GM23248 (cell line): ENCODE data around the gene VWA1. TPM values are rescaled to one million over a fixed set of nuclear protein-coding genes. Genes with fewer than 3 reads are reported as not detected.

Experiments used
- DNase-seq: peaks from one replicate; pipeline ENCODE4 v3.0.0-alpha.2; 2015
- H2AFZ ChIP-seq: fragments of 200-600 bp; sonication (generic); 2 replicates; pipeline ENCODE4 v1.6.1; 2016; ENCODE audit warnings: antibody characterized with exemption
- H3F3A ChIP-seq: fragments of 200-600 bp; sonication (generic); 2 replicates; pipeline ENCODE4 v1.6.1; 2016; ENCODE audit warnings: mild to moderate bottlenecking, antibody characterized with exemption, mixed run types; ENCODE audit not compliant: insufficient read depth
- H3K27ac ChIP-seq: fragments of 200-600 bp; sonication (generic); 2 replicates; pipeline ENCODE4 v1.5.1; 2016; ENCODE audit warnings: mild to moderate bottlenecking
- H3K27me3 ChIP-seq: fragments of 200-600 bp; sonication (generic); replicated peaks from 2 replicates; pipeline ENCODE4 v1.6.1; 2016; ENCODE audit warnings: mild to moderate bottlenecking; ENCODE audit not compliant: insufficient read depth
- H3K36me3 ChIP-seq: fragments of 200-600 bp; sonication (generic); 2 replicates; pipeline ENCODE4 v1.6.1; 2016; ENCODE audit warnings: low read depth, mild to moderate bottlenecking
- H3K4me1 ChIP-seq: fragments of 200-600 bp; sonication (generic); 2 replicates; pipeline ENCODE4 v1.6.1; 2016; ENCODE audit warnings: mild to moderate bottlenecking; ENCODE audit not compliant: insufficient read depth
- H3K4me2 ChIP-seq: fragments of 200-600 bp; sonication (generic); one replicate; pipeline ENCODE4 v1.6.1; 2016; ENCODE audit warnings: mild to moderate bottlenecking; ENCODE audit not compliant: unreplicated experiment
- H3K4me3 ChIP-seq: fragments of 200-600 bp; sonication (generic); 2 replicates; pipeline ENCODE4 v1.5.1; 2016; ENCODE audit warnings: mild to moderate bottlenecking
- H3K79me2 ChIP-seq: fragments of 200-600 bp; sonication (generic); 2 replicates; pipeline ENCODE4 v1.6.1; 2016; ENCODE audit warnings: mild to moderate bottlenecking; ENCODE audit not compliant: insufficient read depth
- H3K9ac ChIP-seq: fragments of 200-600 bp; sonication (generic); 2 replicates; pipeline ENCODE4 v1.6.1; 2016; ENCODE audit warnings: mild to moderate bottlenecking
- H3K9me2 ChIP-seq: fragments of 200-600 bp; sonication (generic); 2 replicates; pipeline ENCODE4 v1.6.1; 2016; ENCODE audit warnings: mixed run types, mild to moderate bottlenecking, moderate library complexity; ENCODE audit not compliant: insufficient read depth
- H3K9me3 ChIP-seq: fragments of 200-600 bp; sonication (generic); one replicate; pipeline ENCODE4 v1.6.1; 2017; ENCODE audit warnings: low read depth
- H4K20me1 ChIP-seq: fragments of 200-600 bp; sonication (generic); 2 replicates; pipeline ENCODE4 v1.6.0; 2016; ENCODE audit not compliant: insufficient read depth
- EZH2 ChIP-seq: fragments of 200-600 bp; sonication (generic); IDR thresholded peaks from 2 replicates; pipeline ENCODE4 v1.6.1; 2018; ENCODE audit warnings: antibody characterized with exemption, mild to moderate bottlenecking; ENCODE audit not compliant: insufficient read depth, poor library complexity, severe bottlenecking
- EZH2phosphoT487 ChIP-seq: fragments of 200-600 bp; sonication (generic); IDR thresholded peaks from 2 replicates; pipeline ENCODE4 v1.6.1; 2018; ENCODE audit warnings: antibody characterized with exemption, moderate library complexity, mild to moderate bottlenecking, low read depth; ENCODE audit not compliant: insufficient read depth
- WGBS, 2 experiments: methylation state at CpG; one replicate each; pipeline ENCODE4 v1.1.6; 2015 to 2017; ENCODE audit warnings: low lambda C conversion rate in 2 of 2, low coverage in 1 of 2; ENCODE audit errors: missing lambda C conversion rate in 2 of 2; 5-methylcytosine and 5-hydroxymethylcytosine counted together
- in situ Hi-C: fragments of 300-500 bp; cut with MboI; formaldehyde crosslinking; loops from 2 replicates; pipeline ENCODE4 v1.15.0; 2020
- polyA plus RNA-seq: library from polyadenylated mRNA; unstranded; fragments of >200 nt; fragmentation: Nextera tagmentation; extraction: Ambion mirVana; gene quantifications from 2 replicates; pipeline ENCODE4 v1.2.1, GENCODE V29; 2016
- total RNA-seq: library from RNA; depleted of rRNA; stranded (reverse); fragments of >200 nt; shearing (Covaris generic); gene quantifications from 2 replicates; pipeline ENCODE4 v1.2.3, GENCODE V29; 2014

The VWA1 gene
- total and polyA plus RNA-seq, 2 experiments from 2014 or later = 1.3 to 1.4 TPM

DNA sequence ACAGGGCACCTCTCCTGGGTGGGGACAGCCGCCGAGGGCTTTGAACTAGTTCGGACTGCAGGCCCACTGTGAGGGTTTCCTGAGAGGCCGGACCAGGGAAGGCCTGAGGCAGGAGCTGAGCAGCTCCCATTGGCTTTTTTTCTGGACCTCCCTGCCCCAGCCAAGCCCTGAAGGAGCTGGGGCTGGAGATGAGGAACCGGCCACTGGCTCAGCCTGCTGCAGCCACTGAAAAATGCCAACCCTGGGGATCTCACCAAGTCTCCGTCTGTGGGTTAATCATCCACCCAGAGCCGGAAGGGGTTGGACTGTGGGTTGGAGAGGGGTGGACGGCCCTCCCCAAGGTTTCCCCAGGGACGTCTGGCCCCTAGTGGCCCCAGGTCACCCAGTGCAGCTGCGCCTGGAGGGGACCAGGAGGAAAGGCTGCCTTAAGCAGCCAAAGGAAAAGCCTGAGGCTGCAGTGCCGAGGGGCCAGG, 2.5 kb downstream of the VWA1 start:
- Histone ChIP-seq H3K9ac (no peak overlapping the region), H3K27me3 (no peaks in the 10 kb centered on the region), H3F3A (no peaks in the 10 kb centered on the region), H3K27ac (no peak overlapping the region), H3K4me1 (no peaks in the 10 kb centered on the region), H3K9me3 (no peaks in the 10 kb centered on the region), H3K9me2 (no peaks in the 10 kb centered on the region), H4K20me1 (no peaks in the 10 kb centered on the region), H3K79me2 (no peaks in the 10 kb centered on the region), H3K4me2 (no peak overlapping the region), H3K4me3 (no peak overlapping the region), H3K36me3 (no peaks in the 10 kb centered on the region), H2AFZ (no peak overlapping the region)
- DNase-seq = peak; percentile 20
- no peak for TF ChIP-seq EZH2
- TF ChIP-seq EZH2phosphoT487 = no peak
- WGBS, 2 experiments = 71 to 74% methylated on average over 9 to 11 of the region's 11 CpGs
- in situ Hi-C loops = no loop called here

GRCh38 chr1:1438531-1439381, 3.3 kb downstream of the VWA1 start:
- 87 to 89% methylated on average over 38 of the region's 45 CpGs for WGBS, 2 experiments
- H3K36me3 ChIP-seq = no peaks in the 10 kb centered on the region
- in situ Hi-C loops = no loop called here

GRCh38 chr1:1439546-1440261, 4.2 kb downstream of the VWA1 start:
- Histone ChIP-seq H3K79me2 (no peaks in the 10 kb centered on the region), H3K36me3 (no peaks in the 10 kb centered on the region), H3K9me3 (no peaks in the 10 kb centered on the region), H3K4me1 (no peaks in the 10 kb centered on the region), H2AFZ (no peak overlapping the region), H4K20me1 (no peaks in the 10 kb centered on the region), H3F3A (no peaks in the 10 kb centered on the region), H3K27me3 (no peaks in the 10 kb centered on the region), H3K9ac (no peak overlapping the region), H3K4me2 (no peak overlapping the region), H3K4me3 (no peak overlapping the region), H3K27ac (no peak overlapping the region), H3K9me2 (no peaks in the 10 kb centered on the region)
- TF ChIP-seq EZH2phosphoT487 = no peak
- no peak for TF ChIP-seq EZH2
- WGBS, 2 experiments = 86 to 89% methylated on average over 31 to 82 of the region's 82 CpGs
- in situ Hi-C loops = no loop called here
- no peak for DNase-seq

More at GRCh38 chr1:1438531-1439381, 3.3 kb downstream of the VWA1 start:
- TF ChIP-seq EZH2 = no peak
- TF ChIP-seq EZH2phosphoT487 = no peak
- no peak overlapping the region for H3K9ac ChIP-seq
- H3K4me3 ChIP-seq = no peak overlapping the region
- no peaks in the 10 kb centered on the region for H3F3A ChIP-seq
- H3K27ac ChIP-seq = no peak overlapping the region
- no peaks in the 10 kb centered on the region for H3K27me3 ChIP-seq
- H4K20me1 ChIP-seq = no peaks in the 10 kb centered on the region
- no peaks in the 10 kb centered on the region for H3K4me1 ChIP-seq
- no peaks in the 10 kb centered on the region for H3K79me2 ChIP-seq
- DNase-seq = no peak
- no peaks in the 10 kb centered on the region for H3K9me3 ChIP-seq
- H3K9me2 ChIP-seq = no peaks in the 10 kb centered on the region
- no peak overlapping the region for H3K4me2 ChIP-seq
- H2AFZ ChIP-seq = no peak overlapping the region

- H3K36me3 ChIP-seq = no peaks in the 10 kb centered on the region
- H3K27ac ChIP-seq = no peak overlapping the region
- in situ Hi-C loops = no loop called here
- no peaks in the 10 kb centered on the region for H3K27me3 ChIP-seq
- H3K4me3 ChIP-seq = no peak overlapping the region
- H3K79me2 ChIP-seq = no peaks in the 10 kb centered on the region
- no peaks in the 10 kb centered on the region for H3F3A ChIP-seq
- no peak overlapping the region for H3K9ac ChIP-seq
- no peaks in the 10 kb centered on the region for H3K9me3 ChIP-seq
- TF ChIP-seq EZH2phosphoT487 (no peak), EZH2 (no peak)
- no peaks in the 10 kb centered on the region for H4K20me1 ChIP-seq
- no peaks in the 10 kb centered on the region for H3K4me1 ChIP-seq
- H3K9me2 ChIP-seq = no peaks in the 10 kb centered on the region
- H3K4me2 ChIP-seq = no peak overlapping the region
- no peak overlapping the region for H2AFZ ChIP-seq
- 72 to 77% methylated on average over 21 to 23 of the region's 26 CpGs for WGBS, 2 experiments
- DNase-seq = no peak
Observed at GRCh38 chr1:1440262-1441001, 4.9 kb downstream of the VWA1 start.
